SK-N-SH treated with all-trans-retinoic acid at 6 μM for 48 hours (cell line): Measurements from ENCODE around the gene PHF1.

ENCODE experiments used
- ATAC-seq: fragments of 200-7000 bp; cut with Tn5 transposase; 3 replicates; pipeline ENCODE4 v1.9.1; 2020; ENCODE audit warnings: mild to moderate bottlenecking, moderate library complexity
- ARNTL ChIP-seq: fragments of 450-650 bp; formaldehyde crosslinking; IDR thresholded peaks from 2 replicates; pipeline ENCODE4 v1.5.0; 2020; ENCODE audit warnings: low read depth, mild to moderate bottlenecking, moderate library complexity, borderline replicate concordance
- BACH2 ChIP-seq: fragments of 250-450 bp; sonication (Bioruptor Pico); IDR thresholded peaks from 2 replicates; pipeline ENCODE4 v1.9.0; 2021; ENCODE audit warnings: mild to moderate bottlenecking, borderline replicate concordance
- CREB5 ChIP-seq: fragments of 250-450 bp; sonication (Bioruptor Pico); IDR thresholded peaks from 2 replicates; pipeline ENCODE4 v1.5.1; 2020; ENCODE audit warnings: low read depth, mild to moderate bottlenecking, moderate library complexity
- CSDC2 ChIP-seq: fragments of 250-450 bp; sonication (Bioruptor Pico); IDR thresholded peaks from 2 replicates; pipeline ENCODE4 v1.5.0; 2020; ENCODE audit warnings: mild to moderate bottlenecking, moderate library complexity
- CSRNP3 ChIP-seq: fragments of 250-450 bp; sonication (Bioruptor Pico); IDR thresholded peaks from 2 replicates; pipeline ENCODE4 v1.5.1; 2021; ENCODE audit warnings: mild to moderate bottlenecking, moderate library complexity
- ESRRG ChIP-seq: fragments of 250-450 bp; sonication (Bioruptor Pico); IDR thresholded peaks from 2 replicates; pipeline ENCODE4 v1.6.1; 2021; ENCODE audit warnings: mild to moderate bottlenecking
- GLIS3 ChIP-seq: fragments of 250-450 bp; sonication (Bioruptor Pico); IDR thresholded peaks from 2 replicates; pipeline ENCODE4 v1.5.0; 2020; ENCODE audit warnings: mild to moderate bottlenecking, moderate library complexity
- ISL1 ChIP-seq: fragments of 250-450 bp; sonication (Bioruptor Pico); IDR thresholded peaks from 2 replicates; pipeline ENCODE4 v2.1.2; 2022; ENCODE audit warnings: mild to moderate bottlenecking, moderate library complexity
- OSR1 ChIP-seq: fragments of 250-450 bp; sonication (Bioruptor Pico); IDR thresholded peaks from 2 replicates; pipeline ENCODE4 v1.8.0; 2022; ENCODE audit warnings: moderate library complexity, mild to moderate bottlenecking, inconsistent platforms
- PATZ1 ChIP-seq: fragments of 250-450 bp; sonication (Bioruptor Pico); IDR thresholded peaks from 2 replicates; pipeline ENCODE4 v1.8.0; 2020; ENCODE audit warnings: mild to moderate bottlenecking, moderate library complexity, borderline replicate concordance
- POU6F1 ChIP-seq: fragments of 250-450 bp; sonication (Bioruptor Pico); IDR thresholded peaks from 2 replicates; pipeline ENCODE4 v1.8.0; 2021; ENCODE audit warnings: low read depth, mild to moderate bottlenecking, moderate library complexity, borderline replicate concordance
- PPARA ChIP-seq: fragments of 250-450 bp; sonication (Bioruptor Pico); IDR thresholded peaks from 2 replicates; pipeline ENCODE4 v1.5.0; 2020; ENCODE audit warnings: mild to moderate bottlenecking, borderline replicate concordance
- RARB ChIP-seq: fragments of 250-450 bp; sonication (Bioruptor Pico); IDR thresholded peaks from 2 replicates; pipeline ENCODE4 v1.8.0; 2021; ENCODE audit warnings: mild to moderate bottlenecking, moderate library complexity
- SNAI2 ChIP-seq: fragments of 250-450 bp; sonication (Bioruptor Pico); IDR thresholded peaks from 2 replicates; pipeline ENCODE4 v1.5.0; 2020; ENCODE audit warnings: mild to moderate bottlenecking, moderate library complexity
- TCF4 ChIP-seq: fragments of 250-450 bp; sonication (Bioruptor Pico); IDR thresholded peaks from 2 replicates; pipeline ENCODE4 v1.8.0; 2021; ENCODE audit warnings: mild to moderate bottlenecking, moderate library complexity, borderline replicate concordance
- TOX ChIP-seq: fragments of 250-450 bp; sonication (Bioruptor Pico); IDR thresholded peaks from 2 replicates; pipeline ENCODE4 v1.8.0; 2021; ENCODE audit warnings: mild to moderate bottlenecking, moderate library complexity, borderline replicate concordance
- TSHZ2 ChIP-seq: fragments of 250-450 bp; sonication (Bioruptor Pico); IDR thresholded peaks from 2 replicates; pipeline ENCODE4 v1.5.0; 2020; ENCODE audit warnings: mild to moderate bottlenecking, moderate library complexity
- ZFP3 ChIP-seq: fragments of 250-450 bp; sonication (Bioruptor Pico); IDR thresholded peaks from 2 replicates; pipeline ENCODE4 v1.5.0; 2020; ENCODE audit warnings: mild to moderate bottlenecking, moderate library complexity
- ZNF565 ChIP-seq: fragments of 450-650 bp; formaldehyde crosslinking; conservative IDR thresholded peaks from 2 replicates; pipeline ENCODE4 v1.5.0; 2020; ENCODE audit warnings: low read depth, mild to moderate bottlenecking, moderate library complexity
- ZNF70 ChIP-seq: fragments of 450-650 bp; formaldehyde crosslinking; IDR thresholded peaks from 2 replicates; pipeline ENCODE4 v1.5.0; 2020; ENCODE audit warnings: mild to moderate bottlenecking, moderate library complexity
- ZNF8 ChIP-seq: fragments of 450-650 bp; formaldehyde crosslinking; IDR thresholded peaks from 2 replicates; pipeline ENCODE4 v1.5.0; 2020; ENCODE audit warnings: mild to moderate bottlenecking, moderate library complexity

The PHF1 gene

GRCh38 chr6:33434961-33435360, 24.1 kb downstream of the PHF1 start (continued):
- TF ChIP-seq CREB5 (CRISPR knock-in tag) (no peak), ZNF8 (CRISPR knock-in tag) (no peak), CSRNP3 (CRISPR knock-in tag) (no peak), GLIS3 (no peak)

GRCh38 chr6:33437666-33438065, 26.9 kb downstream of the PHF1 start:
- ATAC-seq = no peak
- TF ChIP-seq ZFP3 (CRISPR knock-in tag) (no peak), BACH2 (CRISPR knock-in tag) (no peak), POU6F1 (CRISPR knock-in tag) (no peak), TSHZ2 (no peak), PATZ1 (CRISPR knock-in tag) (no peak), OSR1 (no peak), TCF4 (CRISPR knock-in tag) (no peak), GLIS3 (no peak), ZNF70 (CRISPR knock-in tag) (no peak), SNAI2 (CRISPR knock-in tag) (no peak), ISL1 (CRISPR knock-in tag) (no peak), RARB (CRISPR knock-in tag) (no peak), ARNTL (CRISPR knock-in tag) (no peak), PPARA (CRISPR knock-in tag) (no peak), CSDC2 (CRISPR knock-in tag) (no peak), ZNF8 (CRISPR knock-in tag) (no peak), TOX (CRISPR knock-in tag) (no peak), ZNF565 (no peak), ESRRG (no peak)

- ATAC-seq = no peak
- TF ChIP-seq GLIS3 (no peak), CREB5 (CRISPR knock-in tag) (no peak), TOX (CRISPR knock-in tag) (no peak), BACH2 (CRISPR knock-in tag) (no peak), ZNF565 (no peak), TCF4 (CRISPR knock-in tag) (no peak), CSDC2 (CRISPR knock-in tag) (no peak), PATZ1 (CRISPR knock-in tag) (no peak), ISL1 (CRISPR knock-in tag) (no peak)
Observed at GRCh38 chr6:33438978-33439594, 28.3 kb downstream of the PHF1 start.
